Sigmoid colon (tissue), 4 donors: ENCODE data around the gene HES6.

ENCODE experiments used
- CTCF ChIP-seq, 4 experiments: fragments of 450-650 bp in 3 of 4; fragments of 200-600 bp in 1 of 4; IDR thresholded peaks; one replicate each; pipeline ENCODE4 v1.5.1; 2016 to 2019; ENCODE audit warnings: antibody characterized with exemption in 4 of 4, mild to moderate bottlenecking in 3 of 4, moderate library complexity in 2 of 4
- EP300 ChIP-seq, 4 donors: sonication (generic); formaldehyde crosslinking; IDR thresholded peaks; one replicate each; pipeline ENCODE4 v1.6.1; 2017; ENCODE audit warnings: antibody characterized with exemption in 4 of 4
- POLR2A ChIP-seq, 2 donors: fragments of 450-650 bp; IDR thresholded peaks; one replicate each; pipeline ENCODE4 v1.6.1; 2016; ENCODE audit warnings: antibody characterized with exemption in 2 of 2, mild to moderate bottlenecking in 2 of 2, moderate library complexity in 2 of 2
- POLR2AphosphoS5 ChIP-seq, 4 donors: sonication (generic); formaldehyde crosslinking; IDR thresholded peaks; one replicate each; pipeline ENCODE4 v1.6.1; 2017; ENCODE audit warnings: antibody characterized with exemption in 4 of 4

GRCh38 chr2:238255636-238256035 lies 15.8 kb upstream of the HES6 start:
- no peak for TF ChIP-seq CTCF (IDR thresholded peaks at IDR 0.05)
- TF ChIP-seq POLR2AphosphoS5 (IDR thresholded peaks at IDR 0.05) = no peak
- no peak for TF ChIP-seq POLR2A (IDR thresholded peaks at IDR 0.05)
- no peak for TF ChIP-seq EP300 (IDR thresholded peaks at IDR 0.05)
